AG09309 (cell line): Measurements from ENCODE around the gene SLC29A4.
"Not testable (repeated sequence)": the region's sequence is repeated elsewhere in the genome, so short reads cannot be mapped to it uniquely, and the experiment has no call there.

Experiments
- DNase-seq: peaks from one replicate; pipeline ENCODE4 v3.0.0-alpha.2; 2010; ENCODE audit warnings: low read depth
- H3K4me3 ChIP-seq: 2 replicates; pipeline ENCODE4 v1.5.1; 2011; ENCODE audit warnings: mild to moderate bottlenecking, low read depth, low read length, moderate library complexity; ENCODE audit not compliant: control insufficient read depth
- CTCF ChIP-seq: IDR thresholded peaks from 2 replicates; pipeline ENCODE4 v1.5.1; 2011; ENCODE audit warnings: mild to moderate bottlenecking, low read depth, low read length, inconsistent platforms; ENCODE audit not compliant: insufficient read depth, control insufficient read depth; ENCODE audit errors: missing control alignments

The SLC29A4 gene

GRCh38 chr7:5314864-5315263 lies 32.1 kb downstream of the SLC29A4 start:
- no peak for DNase-seq
- no peak overlapping the region for H3K4me3 ChIP-seq
- no peak for TF ChIP-seq CTCF

GRCh38 chr7:5315761-5316160 lies 33.0 kb downstream of the SLC29A4 start:
- TF ChIP-seq CTCF = no peak
- no peak for DNase-seq
- H3K4me3 ChIP-seq = no peak overlapping the region

GRCh38 chr7:5318613-5319012 lies 35.9 kb downstream of the SLC29A4 start:
- not testable (repeated sequence) for H3K4me3 ChIP-seq, DNase-seq

GRCh38 chr7:5320391-5320790 lies 37.6 kb downstream of the SLC29A4 start:
- DNase-seq = no peak
- no peak overlapping the region for H3K4me3 ChIP-seq
- TF ChIP-seq CTCF = no peak

- no peak overlapping the region for H3K4me3 ChIP-seq
- TF ChIP-seq CTCF = no peak
- DNase-seq = no peak
Observed at GRCh38 chr7:5320802-5321396, 38.2 kb downstream of the SLC29A4 start.

- no peak for DNase-seq
- H3K4me3 ChIP-seq = no peak overlapping the region
- no peak for TF ChIP-seq CTCF
Observed at GRCh38 chr7:5322621-5323410, 40.1 kb downstream of the SLC29A4 start.

- not testable (repeated sequence) for DNase-seq, H3K4me3 ChIP-seq
Observed at GRCh38 chr7:5323800-5324781, 41.3 kb downstream of the SLC29A4 start.
